Upper lobe of left lung (tissue), 6 donors: ENCODE measurements around the gene BTBD2. TPM values are rescaled to one million over a fixed set of nuclear protein-coding genes. Genes with fewer than 3 reads are reported as not detected.

Source experiments
- ATAC-seq, 2 donors: fragments of 200-7000 bp; cut with Tn5 transposase; one replicate each; pipeline ENCODE4 v1.9.1; 2022; ENCODE audit warnings: mild to moderate bottlenecking in 2 of 2, moderate library complexity in 2 of 2; ENCODE audit not compliant: low FRiP score in 2 of 2
- DNase-seq, 2 donors: peaks; one replicate each; pipeline ENCODE4 v3.0.0-alpha.2; 2019 to 2020
- H3K27ac ChIP-seq, 4 donors: fragments of 200-600 bp; sonication (generic); one replicate each; pipeline ENCODE4 v1.5.1; 2016 to 2019
- H3K27me3 ChIP-seq, 4 donors: fragments of 200-600 bp; sonication (generic); one replicate each; pipeline ENCODE4 v1.5.1; 2017 to 2019
- H3K36me3 ChIP-seq, 4 donors: fragments of 200-600 bp; sonication (generic); one replicate each; pipeline ENCODE4 v1.5.1; 2016 to 2019
- H3K4me1 ChIP-seq, 4 donors: fragments of 200-600 bp; sonication (generic); one replicate each; pipeline ENCODE4 v1.5.1; 2018 to 2019
- H3K4me3 ChIP-seq, 4 donors: fragments of 200-600 bp; sonication (generic); one replicate each; pipeline ENCODE4 v1.5.1; 2017 to 2019; ENCODE audit warnings: mild to moderate bottlenecking in 2 of 4, moderate library complexity in 1 of 4
- H3K9me3 ChIP-seq, 4 donors: fragments of 200-600 bp; sonication (generic); one replicate each; pipeline ENCODE4 v1.5.1; 2018 to 2019
- CTCF ChIP-seq, 6 experiments: fragments of 450-650 bp in 4 of 6; fragments of 200-600 bp in 2 of 6; sonication (generic) in 2 of 6; IDR thresholded peaks; one replicate each; pipeline ENCODE4 v1.5.1; 2016 to 2019; ENCODE audit warnings: antibody characterized with exemption in 6 of 6
- EP300 ChIP-seq, 4 donors: sonication (generic); formaldehyde crosslinking; IDR thresholded peaks; one replicate each; pipeline ENCODE4 v1.5.1; 2017; ENCODE audit warnings: antibody characterized with exemption in 4 of 4, control low read depth in 2 of 4
- POLR2A ChIP-seq, 4 donors: fragments of 450-650 bp; IDR thresholded peaks; one replicate each; pipeline ENCODE4 v1.5.1; 2016 to 2017; ENCODE audit warnings: antibody characterized with exemption in 4 of 4, mild to moderate bottlenecking in 2 of 4
- POLR2AphosphoS5 ChIP-seq, 2 donors: sonication (generic); formaldehyde crosslinking; IDR thresholded peaks; one replicate each; pipeline ENCODE4 v1.5.1; 2017; ENCODE audit warnings: antibody characterized with exemption in 2 of 2
- WGBS, 2 donors: methylation state at CpG; one replicate each; pipeline ENCODE4 v1.1.5; 2017 to 2018; 5-methylcytosine and 5-hydroxymethylcytosine counted together
- total RNA-seq, 6 donors: library from RNA; depleted of rRNA in 4 of 6; stranded (reverse); fragments of >200 nt in 4 of 6; gene quantifications; one replicate each; pipeline versions ENCODE4 v1.1.0 to v1.2.1, GENCODE V29; 2016 to 2021
- donor health status: DM: no; HTN: no; CAD: no; lungs with moderate emphysema.
- donor health status: DM: no; HTN: yes; CAD: no; lungs with severe emphysema.

Gene BTBD2
- total RNA-seq, 6 donors from 2014 or later, result 49.0 to 87.3 (median 69.8) TPM

- peaks cover 51 to 74% (median 68%) of the 10 kb centered on the region in 4 donors for H3K4me1 ChIP-seq
- peak overlapping the region in 2 of 4 donors; percentile 24 to 34 for H3K4me3 ChIP-seq
- no peaks in the 10 kb centered on the region for H3K36me3 ChIP-seq
- ATAC-seq (peak; percentile 93 to 95), DNase-seq (peak; percentile 99)
- H3K9me3 ChIP-seq, result peaks cover 0 to 7% (median 4%) of the 10 kb centered on the region in 4 donors
- 3 to 11% methylated on average over 7 to 17 of the region's 19 CpGs for WGBS, 2 donors
- peak overlapping the region; percentile 88 to 95 (median 90) for H3K27ac ChIP-seq
- no peaks in the 10 kb centered on the region for H3K27me3 ChIP-seq
- no peak for TF ChIP-seq CTCF (IDR thresholded peaks at IDR 0.05)
- peak in 1 of 4 donors; percentile 74 for TF ChIP-seq POLR2A (IDR thresholded peaks at IDR 0.05)
- TF ChIP-seq POLR2AphosphoS5 (IDR thresholded peaks at IDR 0.05), result peak; percentile 98
- peak; percentile 77 to 99 (median 91) for TF ChIP-seq EP300 (IDR thresholded peaks at IDR 0.05)
Observed at GRCh38 chr19:2032296-2032941, 16.9 kb upstream of the BTBD2 start.

DNA sequence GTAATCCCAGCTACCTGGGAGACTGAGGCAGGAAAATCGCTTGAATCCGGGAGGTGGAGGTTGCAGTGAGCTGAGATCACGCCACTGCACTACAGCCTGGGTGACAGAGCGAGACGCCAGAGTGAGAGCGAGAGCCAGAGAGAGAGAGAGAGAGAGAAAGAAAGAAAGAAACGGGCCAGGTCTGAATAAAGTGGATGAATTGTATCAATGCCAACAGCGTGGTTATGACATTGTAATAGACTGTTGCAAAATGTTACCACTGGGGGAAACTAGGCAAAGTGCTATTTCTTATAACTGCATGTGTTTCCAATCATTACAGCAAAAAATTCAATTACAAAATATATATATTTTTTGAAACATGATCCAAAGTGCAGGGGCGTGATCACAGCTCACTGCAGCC lies 11.8 kb upstream of the BTBD2 start:
- Histone ChIP-seq H3K4me3 (no peak overlapping the region), H3K36me3 (no peaks in the 10 kb centered on the region), H3K4me1 (peaks cover 36 to 50% (median 46%) of the 10 kb centered on the region in 4 donors), H3K27me3 (no peaks in the 10 kb centered on the region), H3K27ac (peak overlapping the region in 2 of 4 donors; percentile 43 to 89), H3K9me3 (peaks cover 0 to 5% (median 2%) of the 10 kb centered on the region in 4 donors)
- no peak for DNase-seq
- WGBS, 2 donors, result 55 to 62% methylated on average over 9 of the region's 9 CpGs
- TF ChIP-seq CTCF (IDR thresholded peaks at IDR 0.05) (no peak), POLR2AphosphoS5 (IDR thresholded peaks at IDR 0.05) (no peak), POLR2A (IDR thresholded peaks at IDR 0.05) (no peak), EP300 (IDR thresholded peaks at IDR 0.05) (no peak)
- ATAC-seq, result peak in 1 of 2 donors; percentile 73

GRCh38 chr19:2026770-2027169 lies 11.3 kb upstream of the BTBD2 start:
- no peaks in the 10 kb centered on the region for H3K36me3 ChIP-seq
- no peak overlapping the region for H3K4me3 ChIP-seq
- no peaks in the 10 kb centered on the region for H3K27me3 ChIP-seq
- peaks cover 0 to 5% (median 2%) of the 10 kb centered on the region in 4 donors for H3K9me3 ChIP-seq
- ATAC-seq, result no peak
- DNase-seq, result no peak
- TF ChIP-seq POLR2A (IDR thresholded peaks at IDR 0.05), result no peak
- TF ChIP-seq POLR2AphosphoS5 (IDR thresholded peaks at IDR 0.05), result no peak
- no peak for TF ChIP-seq EP300 (IDR thresholded peaks at IDR 0.05)
- 89 to 92% methylated on average over 10 of the region's 10 CpGs for WGBS, 2 donors
- H3K4me1 ChIP-seq, result peaks cover 32 to 44% (median 41%) of the 10 kb centered on the region in 4 donors
- H3K27ac ChIP-seq, result peak overlapping the region in 2 of 4 donors; percentile 43 to 89

DNA sequence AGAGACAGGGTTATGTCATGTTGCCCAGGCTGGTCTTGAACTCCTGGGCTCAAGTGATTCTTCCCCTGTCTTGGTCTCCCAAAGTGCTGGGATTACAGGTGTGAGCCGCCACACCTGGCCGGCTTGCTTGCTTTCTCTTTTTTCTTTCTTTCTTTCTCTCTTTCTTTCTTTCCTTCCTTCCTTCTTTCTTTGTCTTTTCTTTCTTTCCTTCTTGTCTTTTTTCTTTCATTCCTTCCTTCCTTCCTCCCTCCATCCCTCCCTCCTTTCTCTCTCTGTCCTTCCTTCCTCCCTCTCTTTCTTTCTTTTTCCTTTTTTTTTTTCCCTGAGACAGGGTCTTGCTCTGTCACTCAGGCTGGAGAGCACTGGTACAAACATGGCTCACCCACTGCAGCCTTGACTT lies 6.8 kb upstream of the BTBD2 start:
- no peak overlapping the region for H3K27ac ChIP-seq
- WGBS, 2 donors, result 94 to 100% methylated on average over 2 of the region's 2 CpGs
- H3K9me3 ChIP-seq, result peaks cover 0 to 5% (median 2%) of the 10 kb centered on the region in 4 donors
- H3K4me3 ChIP-seq, result no peak overlapping the region
- no peaks in the 10 kb centered on the region for H3K36me3 ChIP-seq
- ATAC-seq (no peak), DNase-seq (no peak)
- TF ChIP-seq POLR2A (IDR thresholded peaks at IDR 0.05) (no peak), EP300 (IDR thresholded peaks at IDR 0.05) (no peak), POLR2AphosphoS5 (IDR thresholded peaks at IDR 0.05) (no peak), CTCF (IDR thresholded peaks at IDR 0.05) (no peak)
- peaks cover 3 to 13% (median 4%) of the 10 kb centered on the region in 4 donors for H3K4me1 ChIP-seq
- H3K27me3 ChIP-seq, result no peaks in the 10 kb centered on the region

DNA sequence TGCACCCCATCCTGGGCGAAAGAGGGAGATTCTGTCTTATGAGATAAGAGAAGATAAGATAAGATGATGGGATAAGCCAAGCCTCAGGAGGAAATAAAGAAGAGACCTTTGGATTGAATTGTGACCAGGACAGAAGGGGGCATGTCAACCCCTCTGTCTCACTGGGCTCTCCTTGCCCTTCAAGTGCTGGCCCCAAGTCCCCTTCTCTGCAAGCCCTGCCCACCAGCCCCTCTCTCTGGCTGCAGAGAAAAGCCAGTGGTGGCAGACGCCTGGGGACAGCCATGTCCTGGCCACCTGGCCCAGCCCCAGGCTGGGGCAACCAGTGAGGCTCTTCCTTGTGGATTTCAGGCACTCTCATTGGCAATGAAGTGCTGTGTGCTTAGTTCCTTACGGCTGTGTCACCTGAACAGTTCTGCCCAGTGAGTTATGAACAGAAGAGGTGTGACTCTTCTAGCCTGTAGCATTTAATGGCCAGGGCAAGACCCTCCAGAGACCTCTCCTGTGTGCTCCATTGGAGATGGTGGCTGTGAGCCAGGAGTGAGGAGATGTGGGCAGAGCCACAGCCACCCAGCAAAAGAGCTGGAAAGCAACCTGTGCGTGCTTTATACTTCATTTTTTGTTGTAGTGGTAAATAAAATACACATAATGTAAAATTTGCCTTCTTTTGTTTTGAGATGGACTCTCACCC lies 6.1 kb upstream of the BTBD2 start:
- WGBS, 2 donors, result 74 to 89% methylated on average over 3 to 4 of the region's 4 CpGs
- no peak for ATAC-seq

More for the DNA sequence above, 6.1 kb upstream of the BTBD2 start:
- Histone ChIP-seq H3K4me3 (no peak overlapping the region), H3K27ac (peak overlapping the region in 1 of 4 donors; percentile 4), H3K36me3 (no peaks in the 10 kb centered on the region), H3K9me3 (peaks cover 0 to 5% (median 2%) of the 10 kb centered on the region in 4 donors), H3K27me3 (no peaks in the 10 kb centered on the region), H3K4me1 (peaks cover 2 to 9% (median 5%) of the 10 kb centered on the region in 4 donors)
- peak in 1 of 2 donors; percentile 54 for DNase-seq
- TF ChIP-seq POLR2AphosphoS5 (IDR thresholded peaks at IDR 0.05) (no peak), POLR2A (IDR thresholded peaks at IDR 0.05) (no peak), CTCF (IDR thresholded peaks at IDR 0.05) (no peak), EP300 (IDR thresholded peaks at IDR 0.05) (no peak)
